Cardiac fibroblast (primary cell): ENCODE measurements around the gene OCSTAMP.

Source experiments
- DNase-seq, 2 donors: peaks; one replicate each; pipeline versions ENCODE4 v3.0.0 to v3.0.0-alpha.2; 2010; ENCODE audit warnings: low read depth in 2 of 2
- H3K4me3 ChIP-seq, 2 donors: replicated peaks in 1 of 2; 1 replicate in 1 of 2; 2 replicates in 1 of 2; pipeline ENCODE4 v1.5.1; 2011; ENCODE audit warnings: low read depth in 2 of 2, low read length in 2 of 2, mild to moderate bottlenecking in 2 of 2, moderate library complexity in 1 of 2
- TF ChIP-seq, protein P1 (sequence below): IDR thresholded peaks from one replicate; pipeline ENCODE4 v1.5.1; 2011; ENCODE audit warnings: low read depth, mild to moderate bottlenecking, low read length, inconsistent platforms

OCSTAMP gene

DNA sequence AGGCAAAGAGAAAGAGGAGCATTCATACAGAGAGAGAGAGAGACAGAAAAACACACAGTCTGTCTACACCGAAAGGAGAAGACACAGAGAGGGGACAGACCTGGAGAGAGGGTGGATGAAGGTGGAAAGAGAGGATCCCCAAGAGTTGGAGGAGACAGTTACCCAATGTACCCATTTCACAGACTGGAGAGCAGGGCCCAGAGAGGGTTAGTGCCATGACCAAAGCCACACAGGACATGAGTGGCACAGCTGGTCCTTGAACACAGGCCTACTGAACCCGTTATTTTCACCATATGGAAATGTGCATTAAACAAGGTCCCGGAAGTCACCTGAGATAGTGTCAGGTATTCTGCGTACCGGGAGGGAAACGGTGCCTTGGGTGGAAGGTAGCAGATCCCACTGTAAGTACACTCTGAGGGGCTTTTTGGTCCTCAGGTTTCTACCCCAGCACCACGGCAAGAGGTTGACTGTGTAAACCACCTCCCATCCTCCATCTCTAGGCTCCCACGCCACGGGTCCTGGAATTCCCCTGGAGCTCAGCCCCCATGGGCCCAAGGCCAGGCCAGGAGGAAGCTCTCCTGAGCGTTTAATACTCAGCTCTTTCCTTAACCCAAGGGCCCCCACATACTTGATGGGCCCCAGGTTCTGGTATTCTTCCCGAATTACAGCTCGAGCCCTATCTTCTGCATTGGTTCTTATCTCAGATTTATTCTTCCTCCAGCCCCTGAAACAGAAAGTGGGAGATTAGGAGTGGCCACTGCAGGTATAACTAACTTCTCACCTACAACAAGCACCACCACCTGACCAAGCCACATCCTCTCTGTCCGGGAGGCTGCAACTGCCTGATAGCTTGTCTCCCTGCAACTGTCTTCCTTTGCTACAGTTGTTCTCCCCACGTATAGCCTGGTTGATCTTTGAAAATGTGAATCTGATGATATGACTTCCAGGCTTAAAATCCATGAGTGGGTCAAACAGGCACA, 38.4 kb upstream of the OCSTAMP start:
- DNase-seq = no peak
- H3K4me3 ChIP-seq = no peak overlapping the region
- TF ChIP-seq, protein P1, sequence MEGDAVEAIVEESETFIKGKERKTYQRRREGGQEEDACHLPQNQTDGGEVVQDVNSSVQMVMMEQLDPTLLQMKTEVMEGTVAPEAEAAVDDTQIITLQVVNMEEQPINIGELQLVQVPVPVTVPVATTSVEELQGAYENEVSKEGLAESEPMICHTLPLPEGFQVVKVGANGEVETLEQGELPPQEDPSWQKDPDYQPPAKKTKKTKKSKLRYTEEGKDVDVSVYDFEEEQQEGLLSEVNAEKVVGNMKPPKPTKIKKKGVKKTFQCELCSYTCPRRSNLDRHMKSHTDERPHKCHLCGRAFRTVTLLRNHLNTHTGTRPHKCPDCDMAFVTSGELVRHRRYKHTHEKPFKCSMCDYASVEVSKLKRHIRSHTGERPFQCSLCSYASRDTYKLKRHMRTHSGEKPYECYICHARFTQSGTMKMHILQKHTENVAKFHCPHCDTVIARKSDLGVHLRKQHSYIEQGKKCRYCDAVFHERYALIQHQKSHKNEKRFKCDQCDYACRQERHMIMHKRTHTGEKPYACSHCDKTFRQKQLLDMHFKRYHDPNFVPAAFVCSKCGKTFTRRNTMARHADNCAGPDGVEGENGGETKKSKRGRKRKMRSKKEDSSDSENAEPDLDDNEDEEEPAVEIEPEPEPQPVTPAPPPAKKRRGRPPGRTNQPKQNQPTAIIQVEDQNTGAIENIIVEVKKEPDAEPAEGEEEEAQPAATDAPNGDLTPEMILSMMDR = no peak

DNA sequence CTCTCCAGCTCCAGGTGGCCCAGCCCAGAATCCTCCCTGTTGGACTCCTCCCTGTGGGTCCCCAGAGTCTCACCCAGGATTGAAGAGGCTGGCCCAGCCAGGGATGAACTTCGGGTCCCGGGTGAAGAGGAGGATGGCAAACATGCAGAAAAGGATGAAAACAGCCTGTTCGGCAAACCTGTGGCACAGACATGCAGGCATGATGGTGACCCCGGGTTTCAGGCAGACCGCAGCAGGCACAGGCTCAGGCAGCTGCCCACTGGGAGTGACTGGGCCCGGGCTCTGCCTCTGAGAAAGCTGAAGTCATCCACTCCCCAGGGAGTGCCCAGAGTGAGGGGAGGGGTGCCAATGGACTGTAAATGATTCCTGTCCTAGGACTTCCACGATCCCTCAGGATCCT, 37.5 kb upstream of the OCSTAMP start:
- H3K4me3 ChIP-seq = no peak overlapping the region
- TF ChIP-seq, protein P1 = no peak
- DNase-seq = no peak

DNA sequence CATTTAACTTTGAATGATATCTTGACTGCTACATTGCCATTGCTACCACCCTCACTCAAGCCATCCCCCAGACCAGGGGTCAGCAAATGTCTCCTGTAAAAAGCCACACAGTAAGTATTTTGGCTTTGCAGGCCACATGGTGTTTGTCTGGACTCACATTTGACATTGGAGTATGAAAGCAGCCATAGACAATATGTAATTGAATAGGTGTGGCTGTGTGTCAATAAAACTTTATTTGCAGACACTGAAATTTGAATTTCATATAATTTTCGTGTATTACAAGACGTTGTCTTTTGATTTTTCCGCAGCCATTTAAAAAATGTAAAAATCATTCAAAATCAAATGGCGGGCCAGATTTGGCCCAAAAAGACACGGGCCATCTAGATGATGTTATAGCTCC, 36.3 kb upstream of the OCSTAMP start:
- TF ChIP-seq, protein P1 = no peak
- no peak overlapping the region for H3K4me3 ChIP-seq
- DNase-seq = no peak

DNA sequence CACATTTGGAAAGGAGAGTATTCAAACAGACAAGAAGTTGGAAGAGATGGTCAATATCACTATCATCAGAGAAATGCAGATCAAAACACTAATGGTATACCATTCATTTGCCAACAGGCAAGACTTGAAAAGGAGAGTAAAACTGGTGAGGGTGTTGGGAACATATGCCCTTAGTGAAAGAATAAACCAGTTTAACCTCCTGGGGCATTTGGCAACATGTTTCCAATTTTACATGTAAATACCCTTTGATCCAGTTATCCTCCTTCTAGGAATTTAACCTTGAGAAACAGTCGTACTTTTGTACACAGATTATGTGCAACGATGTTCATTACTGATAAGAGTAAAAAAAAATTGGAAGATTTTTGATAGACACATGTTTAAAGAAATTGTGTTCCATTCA, 34.1 kb upstream of the OCSTAMP start:
- H3K4me3 ChIP-seq = no peak overlapping the region
- no peak for DNase-seq
- TF ChIP-seq, protein P1 = no peak

DNA sequence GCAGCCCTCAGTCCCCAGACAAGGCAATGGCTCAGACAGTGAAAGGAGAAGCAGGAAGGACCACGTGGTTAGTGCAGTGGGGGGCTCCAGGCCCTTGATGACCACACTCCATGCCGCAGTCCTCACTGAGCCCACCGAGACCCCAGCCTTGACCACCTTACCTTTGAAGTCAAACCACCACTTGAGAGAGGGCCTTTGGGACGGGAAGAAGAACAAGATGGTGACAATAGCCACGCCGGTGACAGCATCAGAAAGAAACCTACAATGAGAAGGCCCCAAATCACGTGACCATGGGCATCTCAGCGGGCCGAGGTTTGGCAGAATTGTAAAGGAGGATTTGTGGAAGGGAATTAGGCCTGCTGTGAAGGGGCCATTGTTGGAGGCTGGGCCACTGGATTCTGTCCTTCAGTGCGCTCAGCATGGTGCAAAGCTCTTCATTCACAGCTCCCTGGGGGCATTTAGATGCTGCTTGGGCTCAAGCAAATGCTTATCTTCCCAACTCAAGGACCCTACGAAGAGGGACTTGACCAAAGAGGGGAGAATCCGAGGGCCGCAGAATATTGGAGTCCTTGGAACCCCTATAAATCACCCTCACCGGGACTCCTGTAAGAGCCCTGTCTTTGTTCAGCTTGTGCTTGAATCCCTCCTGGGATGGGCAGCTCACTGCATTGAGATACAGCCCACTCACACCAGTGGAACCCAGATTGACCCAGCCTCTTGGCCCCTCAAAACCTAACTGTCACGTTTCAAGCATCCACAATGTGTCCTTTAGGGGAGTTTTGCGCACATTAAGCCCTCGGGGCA, 33.2 kb upstream of the OCSTAMP start:
- H3K4me3 ChIP-seq = no peak overlapping the region
- TF ChIP-seq, protein P1 = no peak
- DNase-seq = no peak

DNA sequence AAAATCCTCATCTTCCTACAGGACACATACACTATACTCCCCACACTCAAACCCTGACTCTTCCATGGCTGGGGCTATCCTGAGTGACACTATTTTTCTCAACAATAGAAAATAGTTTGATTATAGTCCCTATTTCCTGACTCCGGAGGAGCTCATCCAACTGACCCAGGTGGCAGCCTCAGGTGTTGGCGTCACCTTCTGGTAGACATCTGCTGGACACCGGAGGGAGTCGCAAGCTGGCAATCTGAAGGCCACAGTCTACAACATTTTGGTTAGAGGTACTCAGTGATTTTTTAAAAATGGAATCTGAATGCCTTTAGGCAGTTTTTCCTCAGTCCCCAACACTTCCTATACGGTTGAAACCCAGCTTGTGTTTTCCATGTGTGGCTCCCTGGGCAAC, 32.2 kb upstream of the OCSTAMP start:
- no peak overlapping the region for H3K4me3 ChIP-seq
- no peak for DNase-seq
- TF ChIP-seq, protein P1 = no peak
